Lung (tissue), 12 donors: ENCODE results near the gene RTN1. TPM values are rescaled to one million over a fixed set of nuclear protein-coding genes. Genes with fewer than 3 reads are reported as not detected.

Experiments used
- ATAC-seq: fragments of 200-7000 bp; cut with Tn5 transposase; one replicate; pipeline ENCODE4 v1.9.1; 2020; ENCODE audit warnings: moderate number of reproducible peaks; ENCODE audit not compliant: insufficient read depth, low FRiP score
- DNase-seq, 3 donors: peaks; one replicate each; pipeline ENCODE4 v3.0.0-alpha.2; 2013 to 2017
- H3K27ac ChIP-seq, 2 donors: one replicate each; pipeline ENCODE4 v1.5.1; 2013; ENCODE audit warnings: mild to moderate bottlenecking in 2 of 2, moderate library complexity in 2 of 2, control low read depth in 1 of 2, inconsistent platforms in 1 of 2, low read depth in 1 of 2, low read length in 1 of 2
- H3K27me3 ChIP-seq, 3 donors: one replicate each; pipeline ENCODE4 v1.5.1; 2013; ENCODE audit warnings: low read length in 2 of 3; ENCODE audit not compliant: control insufficient read depth in 3 of 3, insufficient read depth in 3 of 3
- H3K36me3 ChIP-seq, 4 donors: one replicate each; pipeline ENCODE4 v1.5.1; 2013; ENCODE audit warnings: low read length in 4 of 4, mild to moderate bottlenecking in 1 of 4, moderate library complexity in 1 of 4; ENCODE audit not compliant: control insufficient read depth in 4 of 4, insufficient read depth in 4 of 4
- H3K4me1 ChIP-seq, 5 donors: one replicate each; pipeline ENCODE4 v1.5.1; 2013; ENCODE audit warnings: low read length in 5 of 5, mild to moderate bottlenecking in 2 of 5, moderate library complexity in 1 of 5; ENCODE audit not compliant: control insufficient read depth in 5 of 5, insufficient read depth in 5 of 5
- H3K4me3 ChIP-seq: one replicate; pipeline ENCODE4 v1.5.1; 2013; ENCODE audit warnings: mild to moderate bottlenecking, control low read depth, moderate library complexity
- H3K9ac ChIP-seq, 2 donors: one replicate each; pipeline ENCODE4 v1.5.1; 2013; ENCODE audit warnings: low read length in 2 of 2, control low read depth in 1 of 2; ENCODE audit not compliant: insufficient read depth in 1 of 2
- H3K9me3 ChIP-seq, 4 donors: one replicate each; pipeline ENCODE4 v1.5.1; 2013; ENCODE audit warnings: low read length in 3 of 4, mild to moderate bottlenecking in 1 of 4, moderate library complexity in 1 of 4; ENCODE audit not compliant: control insufficient read depth in 4 of 4, insufficient read depth in 3 of 4
- WGBS, 2 donors: extraction: QIAGEN DNeasy Blood & Tissue Kit; methylation state at CpG; one replicate each; pipeline ENCODE4 v1.1.7; 2013; 5-methylcytosine and 5-hydroxymethylcytosine counted together
- polyA plus RNA-seq, 2 donors: library from polyadenylated mRNA; stranded (reverse); fragments of 200-250 nt; gene quantifications; one replicate each; pipeline ENCODE4 v1.2.1, GENCODE V29; 2013
- total RNA-seq, 2 donors: library from RNA; depleted of rRNA in 1 of 2; stranded (reverse); fragments of >200 nt in 1 of 2; gene quantifications; one replicate each; pipeline ENCODE4 v1.2.1, GENCODE V29; 2014 to 2021
- TF ChIP-seq, protein P1 (sequence below): IDR thresholded peaks from 2 replicates; pipeline ENCODE4 v1.5.1; 2012; ENCODE audit warnings: mild to moderate bottlenecking; ENCODE audit errors: control extremely low read depth, extremely low read depth
- donor health status: control.
- donor health status: control.
- donor health status: Bipolar disorder and iron deficiency.
- donor health status: healthy.
- donor health status: DM: yes; HTN: yes; CAD: no.

Gene RTN1
- total and polyA plus RNA-seq, 4 donors: 2.4 to 9.0 (median 6.9) TPM

- Histone ChIP-seq H3K4me1 (no peaks in the 10 kb centered on the region), H3K27ac (no peak overlapping the region), H3K9me3 (peaks cover 0 to 4% (median under 1%) of the 10 kb centered on the region in 4 donors), H3K27me3 (peaks cover 0 to 37% (median 23%) of the 10 kb centered on the region in 3 donors), H3K36me3 (no peaks in the 10 kb centered on the region), H3K4me3 (no peak overlapping the region), H3K9ac (no peak overlapping the region)
- no peak for DNase-seq
- 79 to 91% methylated on average over 2 of the region's 2 CpGs for WGBS, 2 donors
- TF ChIP-seq, protein P1, sequence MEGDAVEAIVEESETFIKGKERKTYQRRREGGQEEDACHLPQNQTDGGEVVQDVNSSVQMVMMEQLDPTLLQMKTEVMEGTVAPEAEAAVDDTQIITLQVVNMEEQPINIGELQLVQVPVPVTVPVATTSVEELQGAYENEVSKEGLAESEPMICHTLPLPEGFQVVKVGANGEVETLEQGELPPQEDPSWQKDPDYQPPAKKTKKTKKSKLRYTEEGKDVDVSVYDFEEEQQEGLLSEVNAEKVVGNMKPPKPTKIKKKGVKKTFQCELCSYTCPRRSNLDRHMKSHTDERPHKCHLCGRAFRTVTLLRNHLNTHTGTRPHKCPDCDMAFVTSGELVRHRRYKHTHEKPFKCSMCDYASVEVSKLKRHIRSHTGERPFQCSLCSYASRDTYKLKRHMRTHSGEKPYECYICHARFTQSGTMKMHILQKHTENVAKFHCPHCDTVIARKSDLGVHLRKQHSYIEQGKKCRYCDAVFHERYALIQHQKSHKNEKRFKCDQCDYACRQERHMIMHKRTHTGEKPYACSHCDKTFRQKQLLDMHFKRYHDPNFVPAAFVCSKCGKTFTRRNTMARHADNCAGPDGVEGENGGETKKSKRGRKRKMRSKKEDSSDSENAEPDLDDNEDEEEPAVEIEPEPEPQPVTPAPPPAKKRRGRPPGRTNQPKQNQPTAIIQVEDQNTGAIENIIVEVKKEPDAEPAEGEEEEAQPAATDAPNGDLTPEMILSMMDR: no peak
- ATAC-seq: no peak
Observed at GRCh38 chr14:59863806-59864525, 6.6 kb downstream of the RTN1 start.

DNA sequence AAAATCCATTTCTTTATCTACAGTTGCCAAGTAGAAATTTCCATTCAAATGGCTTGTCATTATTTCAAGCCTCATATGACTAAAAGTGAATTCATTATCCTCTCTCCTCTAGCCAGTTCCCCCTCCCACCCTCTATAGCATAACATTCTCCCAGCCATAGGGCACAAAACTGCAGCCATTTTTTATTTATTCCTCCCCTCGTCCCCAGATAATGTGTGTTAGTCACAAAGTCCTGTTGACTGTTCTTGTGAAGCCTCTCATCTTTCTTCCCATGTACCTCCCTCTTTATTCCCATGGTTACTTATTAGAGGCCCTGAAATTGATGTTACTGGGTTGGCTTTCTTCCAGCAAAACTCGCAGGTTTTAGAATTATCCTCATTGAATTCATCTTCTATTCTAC is 13.2 kb downstream of the RTN1 start:
- ATAC-seq (no peak), DNase-seq (no peak)
- peaks cover 0 to 12% (median under 1%) of the 10 kb centered on the region in 4 donors for H3K9me3 ChIP-seq
- no peaks in the 10 kb centered on the region for H3K27me3 ChIP-seq
- H3K9ac ChIP-seq: no peak overlapping the region
- no peaks in the 10 kb centered on the region for H3K4me1 ChIP-seq
- WGBS, 2 donors: 74 to 77% methylated on average over 2 of the region's 2 CpGs
- TF ChIP-seq, protein P1: no peak
- no peaks in the 10 kb centered on the region for H3K36me3 ChIP-seq
- H3K27ac ChIP-seq: no peak overlapping the region
- H3K4me3 ChIP-seq: no peak overlapping the region

- H3K36me3 ChIP-seq: no peaks in the 10 kb centered on the region
- no peak for DNase-seq
- TF ChIP-seq, protein P1: no peak
- peaks cover 0 to 5% (median 0%) of the 10 kb centered on the region in 4 donors for H3K9me3 ChIP-seq
- 51 to 60% methylated on average over 2 of the region's 2 CpGs for WGBS, 2 donors
- no peak overlapping the region for H3K27ac ChIP-seq
- H3K9ac ChIP-seq: no peak overlapping the region
- H3K4me1 ChIP-seq: no peaks in the 10 kb centered on the region
- H3K27me3 ChIP-seq: no peaks in the 10 kb centered on the region
- H3K4me3 ChIP-seq: no peak overlapping the region
- ATAC-seq: no peak
Observed at GRCh38 chr14:59852350-59852749, 18.2 kb downstream of the RTN1 start.

GRCh38 chr14:59850458-59850857 is 20.1 kb downstream of the RTN1 start:
- no peak for DNase-seq
- H3K4me1 ChIP-seq: no peaks in the 10 kb centered on the region
- H3K9ac ChIP-seq: no peak overlapping the region
- H3K9me3 ChIP-seq: no peaks in the 10 kb centered on the region
- no peak overlapping the region for H3K27ac ChIP-seq
- no peak overlapping the region for H3K4me3 ChIP-seq
- H3K36me3 ChIP-seq: no peaks in the 10 kb centered on the region
- ATAC-seq: no peak
- H3K27me3 ChIP-seq: no peaks in the 10 kb centered on the region
- WGBS, 2 donors: 72 to 89% methylated on average over 2 of the region's 2 CpGs
- TF ChIP-seq, protein P1: no peak
